GOT3 (cell line): ENCODE data around the gene NLGN1.

ENCODE experiments used
- DNase-seq: peaks from one replicate; lab custom pipeline; 2025; ENCODE audit warnings: mixed read lengths; lab: John Stamatoyannopoulos, UW

The NLGN1 gene

DNA sequence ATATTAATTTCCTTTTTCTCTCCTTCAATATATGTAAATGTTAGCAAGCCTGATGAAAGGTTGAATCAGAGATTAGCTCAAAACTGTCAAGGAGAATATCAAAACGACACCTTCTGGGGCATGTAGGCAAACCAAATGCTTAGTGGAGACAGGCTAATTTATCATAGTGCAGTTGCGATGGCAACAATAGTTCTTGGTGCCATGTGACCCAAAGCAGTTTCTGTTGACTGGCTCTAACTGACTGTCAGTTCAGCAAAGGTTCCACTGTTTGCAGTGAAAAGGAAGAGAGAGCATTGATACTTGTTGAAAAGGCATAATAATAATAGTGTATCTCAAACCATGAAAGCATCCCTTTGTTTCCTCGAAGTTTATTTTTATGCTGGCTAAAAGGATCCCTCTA is 513.9 kb downstream of the NLGN1 start:
- no peak for DNase-seq

DNA sequence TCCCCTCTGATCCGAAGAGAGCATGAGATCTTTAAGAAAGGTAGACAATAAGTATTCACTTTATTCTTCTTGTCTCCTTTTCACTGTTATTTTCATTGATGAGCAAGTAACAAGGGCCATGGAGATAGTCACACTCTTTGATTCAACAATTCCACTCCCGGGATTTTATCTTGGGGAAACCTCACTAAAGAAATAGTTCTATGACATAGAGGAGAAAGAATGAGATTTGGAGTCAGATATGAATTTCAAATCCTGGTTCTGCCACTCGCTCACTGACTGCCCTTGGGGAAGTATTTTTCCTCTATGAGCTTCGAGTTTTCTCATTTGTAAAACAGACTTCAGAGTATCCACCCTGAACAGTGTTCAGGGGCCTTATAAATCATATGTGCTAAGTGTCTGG is 514.6 kb downstream of the NLGN1 start:
- DNase-seq = no peak

DNA sequence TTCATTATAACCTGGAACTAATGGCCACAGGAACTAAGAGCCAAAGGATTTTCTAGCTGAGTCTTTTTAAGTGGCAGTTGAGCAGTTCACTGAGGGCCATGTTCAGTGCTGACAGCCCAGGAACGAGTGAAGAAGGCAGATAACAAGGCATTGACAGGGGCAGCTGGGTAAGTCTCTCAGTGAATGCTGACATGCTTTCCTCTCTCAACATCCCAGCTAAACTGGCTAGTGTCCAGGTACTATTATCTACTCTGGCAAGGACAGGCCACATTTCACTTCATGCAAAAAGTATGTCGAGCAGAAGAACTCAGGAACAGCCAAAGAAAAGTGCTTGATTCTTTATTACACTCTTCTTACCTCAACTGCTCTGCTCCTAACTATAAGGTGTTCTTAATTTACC is 515.9 kb downstream of the NLGN1 start:
- DNase-seq = no peak

GRCh38 chr3:173913974-173914421 is 516.5 kb downstream of the NLGN1 start:
- DNase-seq = no peak

- DNase-seq = no peak
Observed at GRCh38 chr3:173916799-173917198, 519.3 kb downstream of the NLGN1 start.

GRCh38 chr3:173920386-173920785 is 522.8 kb downstream of the NLGN1 start:
- DNase-seq = no peak

DNA sequence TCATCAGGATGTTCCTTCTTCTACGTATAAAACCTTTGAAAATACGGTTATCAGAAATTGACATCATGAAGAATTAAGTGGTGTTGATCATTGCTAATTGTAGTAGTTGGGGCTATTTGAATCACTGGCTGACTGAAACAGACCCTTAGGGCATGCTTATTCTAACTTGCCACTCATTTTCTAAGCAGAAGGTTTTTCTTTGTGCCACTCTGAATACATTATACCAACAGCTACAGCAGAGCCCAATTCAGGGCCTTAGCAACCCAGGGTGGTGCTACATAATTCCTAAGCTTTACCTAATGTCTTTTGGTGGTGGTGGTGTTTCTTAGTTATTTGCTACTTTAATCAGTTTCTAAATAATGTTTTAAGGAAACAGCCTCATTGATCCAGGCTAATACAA is 524.2 kb downstream of the NLGN1 start:
- no peak for DNase-seq

- no peak for DNase-seq
Observed at GRCh38 chr3:173923204-173923603, 525.7 kb downstream of the NLGN1 start.

GRCh38 chr3:173930251-173930650 is 532.7 kb downstream of the NLGN1 start:
- no peak for DNase-seq

DNA sequence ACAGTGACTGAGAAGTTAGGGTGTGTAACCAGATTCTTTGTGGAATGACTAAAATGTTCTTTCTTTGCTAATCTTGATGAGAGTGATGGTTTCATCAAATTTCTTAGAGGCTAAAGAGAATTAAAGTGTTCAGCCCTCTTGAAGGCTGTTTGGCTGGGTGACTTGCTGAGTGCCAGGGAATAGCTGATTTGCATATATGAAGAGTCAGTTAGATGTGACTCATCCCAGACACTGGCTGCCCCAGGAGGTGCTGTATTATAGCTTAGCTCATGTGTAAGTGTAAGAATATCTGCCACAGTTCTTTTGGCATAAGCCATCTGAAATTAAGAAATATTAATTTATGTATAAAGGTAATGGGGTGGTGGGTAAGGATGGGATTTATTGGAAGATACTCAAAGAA is 535.1 kb downstream of the NLGN1 start:
- no peak for DNase-seq

DNA sequence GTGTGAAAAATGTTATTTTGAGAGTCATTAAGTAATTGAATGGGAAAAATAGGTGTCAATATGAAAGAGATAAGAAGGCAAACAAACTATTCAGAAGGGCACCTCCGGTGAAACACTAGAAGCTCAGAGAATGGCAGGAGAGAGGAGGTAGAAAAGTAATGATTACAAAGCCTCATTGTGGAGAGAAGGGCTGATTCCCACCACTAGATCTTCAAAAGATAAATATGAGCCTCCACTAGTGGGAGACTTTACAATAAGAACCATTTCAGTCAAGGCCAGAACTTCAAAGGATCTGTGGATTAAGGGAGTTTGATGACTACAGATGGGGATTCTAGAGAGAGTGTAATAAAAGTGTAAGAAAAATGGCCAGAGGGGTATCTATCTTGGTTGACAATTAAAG is 535.6 kb downstream of the NLGN1 start:
- DNase-seq = no peak

DNA sequence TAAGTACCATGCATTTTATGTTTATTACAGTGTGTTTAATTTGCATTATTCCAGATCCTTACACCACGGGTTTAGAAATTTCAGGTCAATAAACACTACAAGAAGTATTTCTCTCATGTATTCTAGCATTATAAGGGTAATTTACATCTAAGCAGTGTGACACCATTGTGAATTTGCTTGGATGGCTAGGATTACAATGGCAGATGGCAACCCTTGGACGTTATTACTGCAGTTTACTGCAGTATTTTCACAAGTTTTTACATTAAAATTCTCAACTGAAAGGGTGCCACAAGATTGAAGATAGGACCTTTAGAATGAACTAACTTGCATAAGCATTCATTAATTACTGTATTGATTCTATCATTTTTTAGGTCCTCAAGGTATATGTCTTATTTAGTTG is 538.8 kb downstream of the NLGN1 start:
- DNase-seq = no peak

GRCh38 chr3:173938159-173938558 is 540.6 kb downstream of the NLGN1 start:
- DNase-seq = no peak

DNA sequence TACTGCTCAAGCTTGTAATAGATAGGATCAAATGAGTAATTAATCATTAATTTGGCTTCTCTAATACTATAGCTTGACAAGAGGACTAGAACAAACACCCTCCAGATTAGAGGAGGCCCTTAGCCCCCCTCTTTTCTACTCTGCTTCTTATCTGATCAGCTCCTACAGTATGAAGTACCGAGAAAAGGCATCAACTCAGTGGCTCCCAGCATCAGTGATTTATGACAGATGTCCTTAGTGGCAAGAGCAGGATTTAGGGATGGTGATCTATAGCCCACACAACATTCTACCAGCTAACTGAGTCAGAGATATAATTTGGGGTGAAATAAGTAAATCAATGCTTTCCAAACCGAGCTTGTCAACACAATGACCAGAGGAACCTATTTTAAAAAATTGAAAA is 541.1 kb downstream of the NLGN1 start:
- DNase-seq = no peak

DNA sequence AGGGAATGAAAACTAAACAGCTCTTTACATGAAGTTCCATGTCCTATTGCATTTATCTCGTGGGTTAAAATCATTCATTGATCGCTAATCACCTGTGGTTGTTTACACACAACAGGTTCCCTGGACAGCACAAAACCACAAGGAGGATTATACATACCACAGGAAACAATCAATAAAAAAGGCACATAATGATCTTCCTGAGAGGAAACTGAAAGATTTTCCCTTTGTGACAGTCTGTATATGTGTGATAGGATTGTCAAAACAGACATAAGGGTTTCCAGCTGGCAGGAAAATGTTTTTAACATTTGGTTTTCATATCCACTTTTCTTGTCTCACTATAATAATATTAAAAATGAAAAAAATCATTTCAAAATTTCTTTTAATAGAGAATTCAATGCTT is 541.8 kb downstream of the NLGN1 start:
- DNase-seq = no peak

- no peak for DNase-seq
Observed at GRCh38 chr3:173943264-173943663, 545.7 kb downstream of the NLGN1 start.

GRCh38 chr3:173945170-173945569 is 547.6 kb downstream of the NLGN1 start:
- no peak for DNase-seq

DNA sequence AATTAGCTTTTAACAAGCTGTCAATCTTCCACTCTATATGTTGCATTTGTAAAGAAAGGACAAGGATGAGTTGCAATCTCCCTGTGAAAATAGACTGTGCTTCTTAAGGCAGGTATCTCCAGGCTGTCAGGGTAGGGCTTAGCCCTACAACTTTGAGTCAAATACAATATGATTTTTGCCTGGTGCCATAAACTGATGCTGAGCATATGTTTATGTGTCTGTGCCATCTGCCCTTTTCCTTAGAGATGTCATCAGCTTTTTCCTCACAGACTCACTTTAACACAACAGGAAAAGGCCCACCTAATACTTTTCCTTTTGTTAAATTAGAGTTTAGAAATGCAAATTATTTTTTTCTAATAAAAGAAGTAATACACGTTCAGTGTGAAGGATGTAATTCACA is 548.3 kb downstream of the NLGN1 start:
- no peak for DNase-seq

DNA sequence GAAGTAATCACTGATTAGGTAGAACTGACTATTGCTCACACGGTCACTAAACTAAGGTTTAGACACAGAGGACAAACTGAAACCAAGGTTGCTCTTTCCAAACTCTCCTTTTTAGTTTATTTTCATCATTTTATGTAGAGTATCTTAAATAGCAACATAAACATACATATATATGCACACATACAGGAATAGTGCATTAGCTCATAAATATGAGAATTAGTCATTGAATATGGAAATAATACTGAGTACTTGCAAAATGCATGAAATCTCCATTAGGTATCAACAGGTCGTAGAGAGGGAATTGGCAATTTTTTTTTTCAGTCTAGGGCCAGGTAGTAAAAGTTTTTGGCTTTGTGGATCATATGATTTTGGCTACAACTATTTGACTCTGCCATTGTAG is 557.1 kb downstream of the NLGN1 start:
- no peak for DNase-seq

DNA sequence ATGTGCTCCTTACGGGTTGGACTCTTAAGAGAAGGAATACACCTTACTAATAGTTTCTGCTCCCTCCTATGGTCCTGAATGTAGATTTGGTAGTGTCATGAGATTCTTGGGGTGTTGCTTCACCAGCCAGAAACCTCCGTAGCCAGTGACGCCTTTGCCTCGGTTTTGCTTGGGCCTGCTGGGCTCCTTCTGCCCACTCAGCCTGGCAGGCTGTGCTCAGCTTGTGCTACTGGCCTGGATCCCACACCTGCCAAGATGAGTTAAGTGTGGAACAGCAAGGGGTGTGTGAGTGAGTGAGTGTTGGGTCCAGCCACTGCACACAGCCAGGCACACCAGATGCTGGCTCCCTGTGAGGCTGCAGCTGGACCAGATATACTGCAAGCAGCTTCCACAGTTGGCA is 560.1 kb downstream of the NLGN1 start:
- no peak for DNase-seq

GRCh38 chr3:173958805-173959204 is 561.3 kb downstream of the NLGN1 start:
- no peak for DNase-seq

GRCh38 chr3:173970281-173970680 is 572.7 kb downstream of the NLGN1 start:
- DNase-seq = no peak

- no peak for DNase-seq
Observed at GRCh38 chr3:173976281-173976680, 578.7 kb downstream of the NLGN1 start.

- DNase-seq = no peak
Observed at GRCh38 chr3:173977747-173978146, 580.2 kb downstream of the NLGN1 start.

DNA sequence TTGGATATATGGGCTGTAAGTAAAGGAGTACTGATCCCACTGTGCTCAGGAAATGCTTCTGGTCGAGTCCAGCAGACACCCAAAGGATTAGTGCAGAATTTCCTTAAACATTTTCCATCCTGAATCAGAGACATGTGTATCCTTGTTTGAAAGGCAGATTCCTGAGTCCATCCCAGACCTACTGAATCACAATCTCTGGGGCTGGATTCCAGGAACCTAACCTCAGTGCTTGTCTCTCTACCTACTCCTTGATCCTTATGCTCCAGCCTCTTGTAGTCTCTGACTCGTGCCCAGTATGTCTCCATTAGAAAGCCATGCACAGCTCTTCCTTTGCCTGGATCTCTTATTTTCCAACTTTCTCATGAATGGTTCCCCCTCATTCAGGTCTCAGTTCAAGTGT is 585.8 kb downstream of the NLGN1 start:
- no peak for DNase-seq
